HEK293T (cell line): Measurements from ENCODE around the gene TAL2.

ENCODE experiments used
- ARNT ChIP-seq: fragments of 450-650 bp; IDR thresholded peaks from 2 replicates; pipeline ENCODE4 v1.6.1; 2017; ENCODE audit warnings: mild to moderate bottlenecking
- BHLHE40 ChIP-seq: fragments of 450-650 bp; IDR thresholded peaks from 2 replicates; pipeline ENCODE4 v1.6.1; 2016; ENCODE audit warnings: mild to moderate bottlenecking, moderate library complexity, borderline replicate concordance
- CTBP1 ChIP-seq: fragments of 450-650 bp; IDR thresholded peaks from 2 replicates; pipeline ENCODE4 v1.6.1; 2016; ENCODE audit warnings: borderline replicate concordance
- ELF4 ChIP-seq: fragments of 450-650 bp; IDR thresholded peaks from 2 replicates; pipeline ENCODE4 v1.6.1; 2017; ENCODE audit warnings: antibody characterized with exemption
- FOXA1 ChIP-seq: fragments of 450-650 bp; IDR thresholded peaks from 2 replicates; pipeline ENCODE4 v1.6.1; 2016; ENCODE audit warnings: mild to moderate bottlenecking
- HDGF ChIP-seq: fragments of 450-650 bp; IDR thresholded peaks from 2 replicates; pipeline ENCODE4 v1.6.1; 2017; ENCODE audit warnings: antibody characterized with exemption, borderline replicate concordance
- LEF1 ChIP-seq: fragments of 450-650 bp; IDR thresholded peaks from 2 replicates; pipeline ENCODE4 v1.6.1; 2017; ENCODE audit warnings: mild to moderate bottlenecking, borderline replicate concordance
- NFRKB ChIP-seq: fragments of 450-650 bp; IDR thresholded peaks from 2 replicates; pipeline ENCODE4 v1.6.1; 2016; ENCODE audit warnings: mild to moderate bottlenecking, moderate library complexity
- PKNOX1 ChIP-seq: fragments of 450-650 bp; IDR thresholded peaks from 2 replicates; pipeline ENCODE4 v1.6.1; 2016
- SP1 ChIP-seq: fragments of 450-650 bp; IDR thresholded peaks from 2 replicates; pipeline ENCODE4 v1.6.1; 2017
- TARDBP ChIP-seq: fragments of 450-650 bp; IDR thresholded peaks from 2 replicates; pipeline ENCODE4 v1.6.1; 2016
- ZNF384 ChIP-seq: fragments of 450-650 bp; IDR thresholded peaks from 2 replicates; pipeline ENCODE4 v1.6.1; 2016

GRCh38 chr9:105702207-105702606 lies 40.0 kb downstream of the TAL2 start:
- TF ChIP-seq HDGF (no peak), ZNF384 (no peak), LEF1 (no peak), BHLHE40 (no peak), CTBP1 (no peak), NFRKB (no peak), TARDBP (no peak), PKNOX1 (no peak), FOXA1 (no peak), ELF4 (no peak), SP1 (no peak), ARNT (no peak)
